Liver (tissue), 9 donors: ENCODE results near the gene PEX1. TPM values are rescaled to one million over a fixed set of nuclear protein-coding genes. Genes with fewer than 3 reads are reported as not detected.

Experiments
- DNase-seq: peaks from one replicate; pipeline ENCODE4 v3.0.0-alpha.2; 2017; ENCODE audit warnings: low spot score
- H3K27ac ChIP-seq, 2 donors: one replicate each; pipeline ENCODE4 v1.7.0; 2013; ENCODE audit warnings: inconsistent platforms in 2 of 2, low read length in 2 of 2, control low read depth in 1 of 2, low read depth in 1 of 2, mild to moderate bottlenecking in 1 of 2
- H3K27me3 ChIP-seq, 4 donors: one replicate each; pipeline versions ENCODE4 v1.6.1 to v1.7.0; 2013; ENCODE audit warnings: low read length in 3 of 4, inconsistent platforms in 1 of 4, mild to moderate bottlenecking in 1 of 4, moderate library complexity in 1 of 4; ENCODE audit not compliant: control insufficient read depth in 4 of 4, insufficient read depth in 4 of 4
- H3K36me3 ChIP-seq, 4 donors: one replicate each; pipeline versions ENCODE4 v1.6.1 to v1.7.0; 2013; ENCODE audit warnings: low read length in 3 of 4, mild to moderate bottlenecking in 3 of 4, low read depth in 1 of 4, moderate library complexity in 1 of 4; ENCODE audit not compliant: control insufficient read depth in 4 of 4, insufficient read depth in 3 of 4
- H3K4me1 ChIP-seq, 4 donors: one replicate each; pipeline versions ENCODE4 v1.6.1 to v1.7.0; 2013; ENCODE audit warnings: low read length in 3 of 4, mild to moderate bottlenecking in 3 of 4, moderate library complexity in 1 of 4; ENCODE audit not compliant: control insufficient read depth in 4 of 4, insufficient read depth in 4 of 4
- H3K4me3 ChIP-seq, 3 donors: one replicate each; pipeline versions ENCODE4 v1.6.1 to v1.7.0; 2013; ENCODE audit warnings: low read length in 3 of 3, control low read depth in 1 of 3, low read depth in 1 of 3, mild to moderate bottlenecking in 1 of 3
- H3K9ac ChIP-seq, 2 donors: one replicate each; pipeline ENCODE4 v1.7.0; 2013; ENCODE audit warnings: low read length in 2 of 2, mild to moderate bottlenecking in 2 of 2, moderate library complexity in 2 of 2, control low read depth in 1 of 2, low read depth in 1 of 2
- H3K9me3 ChIP-seq, 4 donors: one replicate each; pipeline versions ENCODE4 v1.6.1 to v1.7.0; 2013; ENCODE audit warnings: low read length in 3 of 4; ENCODE audit not compliant: control insufficient read depth in 4 of 4
- EGR1 ChIP-seq, 2 donors: IDR thresholded peaks; 2 replicates each; pipeline ENCODE4 v1.6.1; 2016 to 2018; ENCODE audit warnings: antibody characterized with exemption in 2 of 2, low read depth in 2 of 2
- FOXA1 ChIP-seq: IDR thresholded peaks from 2 replicates; pipeline ENCODE4 v1.6.1; 2016; ENCODE audit warnings: antibody characterized with exemption
- FOXA2 ChIP-seq: IDR thresholded peaks from 2 replicates; pipeline ENCODE4 v1.6.1; 2016; ENCODE audit warnings: antibody characterized with exemption
- GABPA ChIP-seq, 2 donors: IDR thresholded peaks in 1 of 2; conservative IDR thresholded peaks in 1 of 2; 2 replicates each; pipeline ENCODE4 v1.6.1; 2016; ENCODE audit warnings: antibody characterized with exemption in 2 of 2, mild to moderate bottlenecking in 1 of 2, moderate library complexity in 1 of 2
- HNF4A ChIP-seq, 2 donors: conservative IDR thresholded peaks; 2 replicates each; pipeline ENCODE4 v1.6.1; 2016; ENCODE audit warnings: antibody characterized with exemption in 2 of 2, mild to moderate bottlenecking in 2 of 2
- JUND ChIP-seq, 2 donors: IDR thresholded peaks; 2 replicates each; pipeline ENCODE4 v1.6.1; 2016; ENCODE audit warnings: antibody characterized with exemption in 2 of 2
- MAX ChIP-seq: IDR thresholded peaks from 2 replicates; pipeline ENCODE4 v1.6.1; 2016; ENCODE audit warnings: antibody characterized with exemption
- NR2F2 ChIP-seq: IDR thresholded peaks from 2 replicates; pipeline ENCODE4 v1.6.1; 2016; ENCODE audit warnings: antibody characterized with exemption
- RAD21 ChIP-seq, 2 donors: IDR thresholded peaks; 2 replicates each; pipeline ENCODE4 v1.6.1; 2016; ENCODE audit warnings: antibody characterized with exemption in 2 of 2, mild to moderate bottlenecking in 2 of 2
- RXRA ChIP-seq, 2 donors: IDR thresholded peaks; 2 replicates each; pipeline ENCODE4 v1.6.1; 2017 to 2018; ENCODE audit warnings: antibody characterized with exemption in 2 of 2, mild to moderate bottlenecking in 1 of 2
- SP1 ChIP-seq: IDR thresholded peaks from 2 replicates; pipeline ENCODE4 v1.6.1; 2018; ENCODE audit warnings: antibody characterized with exemption, mild to moderate bottlenecking
- TAF1 ChIP-seq: conservative IDR thresholded peaks from 2 replicates; pipeline ENCODE4 v1.6.1; 2016; ENCODE audit warnings: antibody characterized with exemption, mild to moderate bottlenecking
- YY1 ChIP-seq: IDR thresholded peaks from 2 replicates; pipeline ENCODE4 v1.6.1; 2016; ENCODE audit warnings: antibody characterized with exemption, mild to moderate bottlenecking
- ZBTB33 ChIP-seq: IDR thresholded peaks from 2 replicates; pipeline ENCODE4 v1.6.1; 2016; ENCODE audit warnings: antibody characterized with exemption
- WGBS: extraction: QIAGEN DNeasy Blood & Tissue Kit; methylation state at CpG from one replicate; pipeline ENCODE4 v1.1.7; 2013; 5-methylcytosine and 5-hydroxymethylcytosine counted together
- polyA plus RNA-seq, 2 donors: library from polyadenylated mRNA; stranded (reverse) in 1 of 2; unstranded in 1 of 2; fragments of 200-250 nt in 1 of 2; fragments of >200 nt in 1 of 2; fragmentation: Nextera tagmentation in 1 of 2; extraction: Ambion mirVana in 1 of 2; gene quantifications; one replicate each; pipeline versions ENCODE4 v1.2.1 to v1.2.3, GENCODE V29; 2013 to 2015
- total RNA-seq, 2 donors: library from RNA; depleted of rRNA; stranded (reverse); fragments of >200 nt; gene quantifications; one replicate each; pipeline ENCODE4 v1.2.3, GENCODE V29; 2014
- TF ChIP-seq, protein P1 (sequence below): IDR thresholded peaks from 2 replicates; pipeline ENCODE4 v1.6.1; 2016; ENCODE audit warnings: antibody characterized with exemption, mild to moderate bottlenecking
- TF ChIP-seq, protein P2 (sequence below): IDR thresholded peaks from 2 replicates; pipeline ENCODE4 v1.6.1; 2016; ENCODE audit warnings: antibody characterized with exemption
- donor health status: healthy.
- donor health status: healthy.
- donor health status: healthy.
- donor health status: healthy.
- donor health status: healthy.

PEX1 gene
- total and polyA plus RNA-seq, 4 donors = 7.2 to 18.2 (median 9.0) TPM

- Histone ChIP-seq H3K4me3 (no peak overlapping the region), H3K9ac (no peak overlapping the region), H3K9me3 (no peaks in the 10 kb centered on the region), H3K27ac (no peak overlapping the region), H3K4me1 (no peaks in the 10 kb centered on the region), H3K36me3 (peaks cover 6 to 35% (median 28%) of the 10 kb centered on the region in 4 donors), H3K27me3 (no peaks in the 10 kb centered on the region)
- no peak for TF ChIP-seq NR2F2
- no peak for TF ChIP-seq JUND (IDR thresholded peaks at IDR 0.05)
- TF ChIP-seq HNF4A (conservative IDR thresholded peaks at IDR 0.05) = no peak
- TF ChIP-seq, protein P1, sequence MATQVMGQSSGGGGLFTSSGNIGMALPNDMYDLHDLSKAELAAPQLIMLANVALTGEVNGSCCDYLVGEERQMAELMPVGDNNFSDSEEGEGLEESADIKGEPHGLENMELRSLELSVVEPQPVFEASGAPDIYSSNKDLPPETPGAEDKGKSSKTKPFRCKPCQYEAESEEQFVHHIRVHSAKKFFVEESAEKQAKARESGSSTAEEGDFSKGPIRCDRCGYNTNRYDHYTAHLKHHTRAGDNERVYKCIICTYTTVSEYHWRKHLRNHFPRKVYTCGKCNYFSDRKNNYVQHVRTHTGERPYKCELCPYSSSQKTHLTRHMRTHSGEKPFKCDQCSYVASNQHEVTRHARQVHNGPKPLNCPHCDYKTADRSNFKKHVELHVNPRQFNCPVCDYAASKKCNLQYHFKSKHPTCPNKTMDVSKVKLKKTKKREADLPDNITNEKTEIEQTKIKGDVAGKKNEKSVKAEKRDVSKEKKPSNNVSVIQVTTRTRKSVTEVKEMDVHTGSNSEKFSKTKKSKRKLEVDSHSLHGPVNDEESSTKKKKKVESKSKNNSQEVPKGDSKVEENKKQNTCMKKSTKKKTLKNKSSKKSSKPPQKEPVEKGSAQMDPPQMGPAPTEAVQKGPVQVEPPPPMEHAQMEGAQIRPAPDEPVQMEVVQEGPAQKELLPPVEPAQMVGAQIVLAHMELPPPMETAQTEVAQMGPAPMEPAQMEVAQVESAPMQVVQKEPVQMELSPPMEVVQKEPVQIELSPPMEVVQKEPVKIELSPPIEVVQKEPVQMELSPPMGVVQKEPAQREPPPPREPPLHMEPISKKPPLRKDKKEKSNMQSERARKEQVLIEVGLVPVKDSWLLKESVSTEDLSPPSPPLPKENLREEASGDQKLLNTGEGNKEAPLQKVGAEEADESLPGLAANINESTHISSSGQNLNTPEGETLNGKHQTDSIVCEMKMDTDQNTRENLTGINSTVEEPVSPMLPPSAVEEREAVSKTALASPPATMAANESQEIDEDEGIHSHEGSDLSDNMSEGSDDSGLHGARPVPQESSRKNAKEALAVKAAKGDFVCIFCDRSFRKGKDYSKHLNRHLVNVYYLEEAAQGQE = no peak
- TF ChIP-seq, protein P2, sequence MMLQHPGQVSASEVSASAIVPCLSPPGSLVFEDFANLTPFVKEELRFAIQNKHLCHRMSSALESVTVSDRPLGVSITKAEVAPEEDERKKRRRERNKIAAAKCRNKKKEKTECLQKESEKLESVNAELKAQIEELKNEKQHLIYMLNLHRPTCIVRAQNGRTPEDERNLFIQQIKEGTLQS = no peak
- TF ChIP-seq FOXA2 = no peak
- no peak for TF ChIP-seq RXRA (IDR thresholded peaks at IDR 0.05)
- no peak for TF ChIP-seq GABPA (IDR thresholded peaks at IDR 0.05 in 1 of 2, conservative IDR thresholded peaks at IDR 0.05 in 1 of 2)
- no peak for DNase-seq
- WGBS = 83% methylated on average over 2 of the region's 2 CpGs
Measured at GRCh38 chr7:92563345-92563744, 35.0 kb upstream of the PEX1 start.

DNA sequence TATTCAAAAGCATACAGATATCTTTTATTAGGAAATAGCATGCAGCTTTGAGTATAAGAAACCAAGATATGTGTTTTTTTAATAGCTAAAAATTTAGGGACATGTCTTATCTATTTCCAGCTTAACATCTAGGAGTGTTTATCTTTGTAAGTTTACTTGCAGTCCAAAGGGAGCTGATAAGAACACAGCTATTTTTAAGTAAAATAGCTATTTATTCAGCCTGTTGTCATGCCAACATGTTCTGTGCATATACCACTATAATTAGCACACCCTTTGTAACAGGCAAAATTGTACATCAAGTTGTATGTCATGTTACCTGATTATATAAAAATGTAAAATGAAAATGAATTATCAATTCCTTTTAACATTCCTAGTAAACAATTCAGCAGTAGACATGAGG is 32.3 kb upstream of the PEX1 start:
- H3K36me3 ChIP-seq = peaks cover 3 to 15% (median 11%) of the 10 kb centered on the region in 4 donors
- TF ChIP-seq GABPA (IDR thresholded peaks at IDR 0.05 in 1 of 2, conservative IDR thresholded peaks at IDR 0.05 in 1 of 2) (no peak), FOXA1 (no peak)
- H3K4me3 ChIP-seq = no peak overlapping the region
- H3K4me1 ChIP-seq = no peaks in the 10 kb centered on the region
- no peaks in the 10 kb centered on the region for H3K27me3 ChIP-seq
- no peaks in the 10 kb centered on the region for H3K9me3 ChIP-seq
- H3K27ac ChIP-seq = no peak overlapping the region
- DNase-seq = no peak
- no peak overlapping the region for H3K9ac ChIP-seq

GRCh38 chr7:92557808-92558362 is 29.6 kb upstream of the PEX1 start:
- H3K9ac ChIP-seq = no peak overlapping the region
- no peak for DNase-seq
- H3K27ac ChIP-seq = no peak overlapping the region
- no peak for TF ChIP-seq ZBTB33
- no peak for TF ChIP-seq EGR1 (IDR thresholded peaks at IDR 0.05; ENCODE audit: low read depth in 2 of 2)
- TF ChIP-seq TAF1 = no peak
- no peak for TF ChIP-seq RAD21 (IDR thresholded peaks at IDR 0.05)
- TF ChIP-seq FOXA2 = no peak
- no peak for TF ChIP-seq MAX
- TF ChIP-seq SP1 = no peak
- TF ChIP-seq YY1 = no peak
- TF ChIP-seq, protein P2 = no peak
- H3K27me3 ChIP-seq = no peaks in the 10 kb centered on the region
- H3K4me1 ChIP-seq = no peaks in the 10 kb centered on the region
- 91% methylated on average over 7 of the region's 7 CpGs for WGBS
- H3K9me3 ChIP-seq = no peaks in the 10 kb centered on the region
- peaks cover 0 to 6% (median 4%) of the 10 kb centered on the region in 4 donors for H3K36me3 ChIP-seq
- H3K4me3 ChIP-seq = no peak overlapping the region
